ENCODE results near the gene NKAIN2. TPM values are rescaled to one million over a fixed set of nuclear protein-coding genes. Genes with fewer than 3 reads are reported as not detected.

Gene NKAIN2
- total RNA-seq, 2 donors from 2014 or later: 0.31 to 2.3 TPM

GRCh38 chr6:124371974-124372475, 568.4 kb downstream of the NKAIN2 start:
- no peaks in the 10 kb centered on the region for H3K36me3 ChIP-seq
- no peaks in the 10 kb centered on the region for H3K27me3 ChIP-seq
- TF ChIP-seq, protein P1, sequence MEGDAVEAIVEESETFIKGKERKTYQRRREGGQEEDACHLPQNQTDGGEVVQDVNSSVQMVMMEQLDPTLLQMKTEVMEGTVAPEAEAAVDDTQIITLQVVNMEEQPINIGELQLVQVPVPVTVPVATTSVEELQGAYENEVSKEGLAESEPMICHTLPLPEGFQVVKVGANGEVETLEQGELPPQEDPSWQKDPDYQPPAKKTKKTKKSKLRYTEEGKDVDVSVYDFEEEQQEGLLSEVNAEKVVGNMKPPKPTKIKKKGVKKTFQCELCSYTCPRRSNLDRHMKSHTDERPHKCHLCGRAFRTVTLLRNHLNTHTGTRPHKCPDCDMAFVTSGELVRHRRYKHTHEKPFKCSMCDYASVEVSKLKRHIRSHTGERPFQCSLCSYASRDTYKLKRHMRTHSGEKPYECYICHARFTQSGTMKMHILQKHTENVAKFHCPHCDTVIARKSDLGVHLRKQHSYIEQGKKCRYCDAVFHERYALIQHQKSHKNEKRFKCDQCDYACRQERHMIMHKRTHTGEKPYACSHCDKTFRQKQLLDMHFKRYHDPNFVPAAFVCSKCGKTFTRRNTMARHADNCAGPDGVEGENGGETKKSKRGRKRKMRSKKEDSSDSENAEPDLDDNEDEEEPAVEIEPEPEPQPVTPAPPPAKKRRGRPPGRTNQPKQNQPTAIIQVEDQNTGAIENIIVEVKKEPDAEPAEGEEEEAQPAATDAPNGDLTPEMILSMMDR (IDR thresholded peaks at IDR 0.05): no peak
- H3K9me3 ChIP-seq: no peaks in the 10 kb centered on the region
- no peak overlapping the region for H3K4me3 ChIP-seq
- H3K27ac ChIP-seq: no peak overlapping the region
- no peak for DNase-seq (ENCODE audit: low spot score)
- no peaks in the 10 kb centered on the region for H3K4me1 ChIP-seq

DNA sequence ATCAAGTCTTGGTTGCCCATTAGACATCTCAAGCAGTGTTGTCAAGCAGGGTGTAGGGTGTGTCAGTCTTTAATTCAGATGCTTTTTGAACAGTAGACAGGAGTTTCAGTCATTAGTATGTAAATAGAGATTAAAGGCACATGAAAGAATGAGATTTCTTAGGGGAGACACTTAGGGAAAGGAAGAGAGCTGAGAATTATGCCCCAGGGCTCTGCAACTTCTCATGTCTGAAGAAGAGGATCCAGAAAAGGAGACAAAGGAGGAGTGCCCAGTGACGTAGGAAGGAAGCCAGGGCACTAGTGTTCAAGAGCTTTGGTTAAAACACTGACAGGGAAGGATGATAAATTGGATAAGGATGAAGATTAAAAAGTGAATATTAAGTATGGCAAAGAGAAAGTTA, 569.7 kb downstream of the NKAIN2 start:
- no peaks in the 10 kb centered on the region for H3K9me3 ChIP-seq
- H3K27ac ChIP-seq: no peak overlapping the region
- no peak overlapping the region for H3K4me3 ChIP-seq
- no peak for DNase-seq (ENCODE audit: low spot score)
- no peaks in the 10 kb centered on the region for H3K27me3 ChIP-seq
- H3K36me3 ChIP-seq: no peaks in the 10 kb centered on the region
- TF ChIP-seq, protein P1 (IDR thresholded peaks at IDR 0.05): no peak
- H3K4me1 ChIP-seq: no peaks in the 10 kb centered on the region

DNA sequence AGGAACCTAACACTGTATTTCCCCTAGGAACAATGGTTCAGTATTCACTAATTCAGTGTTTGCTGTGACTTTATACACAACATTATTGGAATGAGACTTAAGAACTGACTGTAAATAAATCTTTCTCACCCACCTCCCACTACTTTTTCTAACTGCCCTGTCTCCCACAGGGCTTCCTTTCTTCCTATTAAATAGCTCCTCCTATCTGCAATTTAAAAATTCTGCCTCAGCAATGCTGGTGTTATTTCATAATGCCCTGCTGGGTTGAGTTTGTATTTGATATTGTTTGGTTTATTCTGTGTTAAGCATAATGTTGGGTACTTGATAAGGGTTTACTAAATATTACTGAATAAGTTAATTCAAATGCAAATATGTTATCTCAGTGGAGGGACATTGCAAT, 585.5 kb downstream of the NKAIN2 start:
- H3K4me1 ChIP-seq: no peaks in the 10 kb centered on the region
- TF ChIP-seq, protein P1 (IDR thresholded peaks at IDR 0.05): no peak
- H3K4me3 ChIP-seq: no peak overlapping the region
- no peaks in the 10 kb centered on the region for H3K36me3 ChIP-seq
- no peaks in the 10 kb centered on the region for H3K27me3 ChIP-seq
- peaks cover 0 to 9% of the 10 kb centered on the region in 2 donors for H3K9me3 ChIP-seq
- DNase-seq (ENCODE audit: low spot score): no peak
- no peak overlapping the region for H3K27ac ChIP-seq

DNA sequence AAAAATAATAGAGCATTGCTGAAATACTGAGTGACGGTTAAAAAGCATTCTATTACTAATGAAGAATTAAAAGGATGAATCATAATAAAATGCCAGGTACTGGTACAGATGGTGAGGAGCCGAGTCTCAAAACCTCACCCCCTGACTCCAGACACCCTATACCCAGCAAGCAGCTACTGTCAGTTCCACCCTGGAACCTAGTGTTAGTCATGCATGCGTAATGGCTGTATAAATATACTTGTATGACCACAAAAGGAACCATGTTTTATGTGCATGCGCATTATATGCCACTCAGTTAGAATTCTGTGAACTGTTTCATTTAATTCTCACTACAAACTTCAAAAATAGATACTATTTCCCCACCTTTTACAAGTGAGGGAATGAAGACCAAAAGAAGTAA, 589.9 kb downstream of the NKAIN2 start:
- Histone ChIP-seq H3K36me3 (no peaks in the 10 kb centered on the region), H3K9me3 (peaks cover 0 to 7% of the 10 kb centered on the region in 2 donors), H3K4me1 (no peaks in the 10 kb centered on the region), H3K27ac (no peak overlapping the region), H3K4me3 (no peak overlapping the region), H3K27me3 (no peaks in the 10 kb centered on the region)
- TF ChIP-seq, protein P1 (IDR thresholded peaks at IDR 0.05): no peak
- no peak for DNase-seq (ENCODE audit: low spot score)

GRCh38 chr6:124396361-124396760, 592.7 kb downstream of the NKAIN2 start:
- H3K36me3 ChIP-seq: no peaks in the 10 kb centered on the region
- no peaks in the 10 kb centered on the region for H3K4me1 ChIP-seq
- H3K9me3 ChIP-seq: no peaks in the 10 kb centered on the region
- TF ChIP-seq, protein P1 (IDR thresholded peaks at IDR 0.05): no peak
- H3K27ac ChIP-seq: no peak overlapping the region
- H3K4me3 ChIP-seq: no peak overlapping the region
- no peak for DNase-seq (ENCODE audit: low spot score)
- H3K27me3 ChIP-seq: no peaks in the 10 kb centered on the region
